OCI-LY7 (cell line): ENCODE results near the gene TRA2A. TPM values are rescaled to one million over a fixed set of nuclear protein-coding genes. Genes with fewer than 3 reads are reported as not detected.

Source experiments
- BruUV-seq: library from RNA; stranded (reverse); fragments of 400-500 nt; replicated peaks from 2 replicates; lab custom pipeline; 2021; lab: Mats Ljungman, UMichigan
- CTCF ChIA-PET: fragments of 300-600 bp; sonication (Branson Sonifier 250); formaldehyde crosslinking; loops from one replicate; lab custom pipeline; 2022; ENCODE audit warnings: antibody characterized with exemption; ENCODE audit not compliant: unreplicated experiment; lab: Charles Lee
- POLR2A ChIA-PET: fragments of 300-600 bp; sonication (Branson Sonifier 250); formaldehyde crosslinking; loops from one replicate; lab custom pipeline; 2022; ENCODE audit warnings: antibody characterized with exemption; lab: Charles Lee
- DNase-seq: peaks from one replicate; pipeline ENCODE4 v3.0.0-alpha.2; 2015; ENCODE audit warnings: low spot score
- H2AFZ ChIP-seq: fragments of 200-600 bp; sonication (generic), shearing (Covaris generic); 2 replicates; pipeline ENCODE4 v1.6.1; 2014; ENCODE audit warnings: mild to moderate bottlenecking, antibody characterized with exemption, low read length, moderate library complexity
- H3K27ac ChIP-seq: fragments of 200-600 bp; sonication (generic); 2 replicates; pipeline ENCODE4 v1.5.1; 2014; ENCODE audit warnings: mixed run types, low read depth, mild to moderate bottlenecking, moderate library complexity, low read length, inconsistent platforms; ENCODE audit not compliant: poor library complexity, severe bottlenecking
- H3K36me3 ChIP-seq: fragments of 200-600 bp; sonication (generic); 2 replicates; pipeline ENCODE4 v1.6.1; 2014; ENCODE audit warnings: mild to moderate bottlenecking, antibody characterized with exemption, low read length, moderate library complexity, mixed read lengths; ENCODE audit not compliant: insufficient read depth
- H3K4me1 ChIP-seq: fragments of 200-600 bp; sonication (generic); 2 replicates; pipeline ENCODE4 v1.5.1; 2014; ENCODE audit warnings: mild to moderate bottlenecking, low read length; ENCODE audit not compliant: insufficient read depth, poor library complexity, severe bottlenecking
- H3K4me2 ChIP-seq: fragments of 200-600 bp; sonication (generic); 2 replicates; pipeline ENCODE4 v1.6.1; 2014; ENCODE audit warnings: mild to moderate bottlenecking, low read length
- H3K4me3 ChIP-seq: fragments of 200-600 bp; sonication (generic); 2 replicates; pipeline ENCODE4 v1.5.1; 2014; ENCODE audit warnings: mild to moderate bottlenecking, low read depth, low read length; ENCODE audit not compliant: poor library complexity, severe bottlenecking
- H3K79me2 ChIP-seq: fragments of 200-600 bp; sonication (generic); 2 replicates; pipeline ENCODE4 v1.6.1; 2016; ENCODE audit warnings: low read depth, mild to moderate bottlenecking, low read length, moderate library complexity, mixed read lengths; ENCODE audit not compliant: insufficient read depth
- H3K9me2 ChIP-seq: fragments of 200-600 bp; sonication (generic); 2 replicates; pipeline ENCODE4 v1.6.1; 2016; ENCODE audit warnings: mild to moderate bottlenecking, low read length, mixed read lengths; ENCODE audit not compliant: insufficient read depth
- H3K9me3 ChIP-seq: fragments of 200-600 bp; sonication (generic); 2 replicates; pipeline ENCODE4 v1.6.1; 2014; ENCODE audit warnings: mild to moderate bottlenecking, mixed run types, low read length, mixed read lengths
- H4K20me1 ChIP-seq: fragments of 200-600 bp; sonication (generic); 2 replicates; pipeline ENCODE4 v1.6.1; 2014; ENCODE audit warnings: mild to moderate bottlenecking, antibody characterized with exemption, low read length, moderate library complexity, mixed read lengths; ENCODE audit not compliant: insufficient read depth
- CTCF ChIP-seq: fragments of 200-600 bp; sonication (generic); conservative IDR thresholded peaks from 2 replicates; pipeline ENCODE4 v1.5.1; 2014; ENCODE audit warnings: mild to moderate bottlenecking, antibody characterized with exemption, low read length, moderate library complexity, mixed read lengths
- EZH2phosphoT487 ChIP-seq: fragments of 200-600 bp; sonication (generic); IDR thresholded peaks from 2 replicates; pipeline ENCODE4 v1.6.1; 2018; ENCODE audit warnings: low read depth, borderline replicate concordance, mild to moderate bottlenecking, mixed run types, antibody characterized with exemption, low read length, moderate library complexity, mixed read lengths
- intact Hi-C: fragments of 100-400 bp; cut with micrococcal nuclease; formaldehyde crosslinking; loops from one replicate; pipeline ENCODE4 v1.10.0; 2022; ENCODE audit not compliant: unreplicated experiment
- total RNA-seq, 2 experiments: library from RNA; depleted of rRNA in 1 of 2; stranded (reverse); fragments of >200 nt in 1 of 2; shearing (Covaris generic) in 1 of 2; gene quantifications; 2 replicates each; pipeline ENCODE4 v1.2.3, GENCODE V29; 2014 to 2022

Gene TRA2A
- total RNA-seq, 2 experiments from 2014 or later, result 41.4 to 129 TPM

GRCh38 chr7:23531050-23531793 is 559 bp downstream of the TRA2A start:
- peaks cover 47% of the 10 kb centered on the region for H3K36me3 ChIP-seq
- DNase-seq, result peak; percentile 70
- TF ChIP-seq EZH2phosphoT487, result no peak
- TF ChIP-seq CTCF, result no peak
- peak overlapping the region; percentile 95; the same call in 1 of the 2 replicates for H2AFZ ChIP-seq
- H3K4me2 ChIP-seq, result peak overlapping the region; percentile 92
- no peaks in the 10 kb centered on the region for H3K9me2 ChIP-seq
- BruUV-seq, result no TSS peak
- H3K27ac ChIP-seq, result peak overlapping the region; percentile 94
- ChIA-PET CTCF (interaction anchor here (0.7 to 1.0 kb wide), 3 partner anchors 70 to 173 kb away, joined by 3 to 5 read pairs (median 3); no protein-coding TSS in a partner anchor), POLR2A (interaction anchor here (0.7 to 1.3 kb wide), 5 partner anchors 9 to 86 kb away, joined by 3 to 10 read pairs (median 4); no protein-coding TSS in a partner anchor)
- H3K4me1 ChIP-seq, result peaks cover 52% of the 10 kb centered on the region
- H3K4me3 ChIP-seq, result peak overlapping the region; percentile 98
- no peaks in the 10 kb centered on the region for H3K9me3 ChIP-seq
- intact Hi-C loops, result loop anchor here (5.0 to 10.0 kb wide), 2 partner anchors 164 to 346 kb away; partner anchors contain the start of gene NUP42
- peaks cover 56% of the 10 kb centered on the region for H3K79me2 ChIP-seq
- peaks cover 45% of the 10 kb centered on the region for H4K20me1 ChIP-seq

GRCh38 chr7:23530405-23530804 is 1.4 kb downstream of the TRA2A start:
- peak; percentile 71 for DNase-seq
- CTCF ChIA-PET, result interaction anchor here (0.7 kb wide), 2 partner anchors 71 to 172 kb away, joined by 3 to 5 read pairs; no protein-coding TSS in a partner anchor
- peaks cover 55% of the 10 kb centered on the region for H3K36me3 ChIP-seq
- peak overlapping the region; percentile 94 for H3K27ac ChIP-seq
- H3K9me3 ChIP-seq, result no peaks in the 10 kb centered on the region
- H3K9me2 ChIP-seq, result no peaks in the 10 kb centered on the region
- TF ChIP-seq CTCF (peak; percentile 64), EZH2phosphoT487 (no peak)
- H3K4me1 ChIP-seq, result peaks cover 57% of the 10 kb centered on the region
- peaks cover 53% of the 10 kb centered on the region for H4K20me1 ChIP-seq
- peaks cover 64% of the 10 kb centered on the region for H3K79me2 ChIP-seq
- BruUV-seq, result TSS peak; percentile 62
- intact Hi-C loops, result loop anchor here (5.0 to 10.0 kb wide), 2 partner anchors 163 to 346 kb away; partner anchors contain the start of gene NUP42
- peak overlapping the region; percentile 92 for H3K4me2 ChIP-seq
- H3K4me3 ChIP-seq, result peak overlapping the region; percentile 98
- POLR2A ChIA-PET, result interaction anchor here (0.8 to 1.3 kb wide), 4 partner anchors 10 to 62 kb away, joined by 3 to 10 read pairs (median 4); no protein-coding TSS in a partner anchor
- H2AFZ ChIP-seq, result no peak overlapping the region
